Right lobe of liver (tissue), 6 donors: Measurements from ENCODE around the gene CEP192. TPM values are rescaled to one million over a fixed set of nuclear protein-coding genes. Genes with fewer than 3 reads are reported as not detected.

Experiments used
- ATAC-seq, 4 donors: fragments of 200-7000 bp; cut with Tn5 transposase; one replicate each; pipeline ENCODE4 v1.9.1; 2020; ENCODE audit warnings: mild to moderate bottlenecking in 4 of 4, moderate library complexity in 4 of 4
- DNase-seq, 3 donors: peaks; one replicate each; pipeline ENCODE4 v3.0.0-alpha.2; 2020
- H3K27ac ChIP-seq, 3 donors: fragments of 200-600 bp; one replicate each; pipeline ENCODE4 v1.8.0; 2022
- H3K27me3 ChIP-seq, 2 donors: fragments of 200-600 bp; one replicate each; pipeline ENCODE4 v1.8.0; 2022
- H3K36me3 ChIP-seq, 4 donors: fragments of 200-600 bp; sonication (generic) in 1 of 4; one replicate each; pipeline versions ENCODE4 v1.5.1 to v1.8.0; 2017 to 2022; ENCODE audit warnings: control low read depth in 1 of 4
- H3K4me1 ChIP-seq, 4 donors: fragments of 200-600 bp; sonication (generic) in 1 of 4; one replicate each; pipeline versions ENCODE4 v1.5.1 to v1.8.0; 2017 to 2022; ENCODE audit warnings: control low read depth in 1 of 4
- H3K4me3 ChIP-seq, 3 donors: fragments of 200-600 bp; one replicate each; pipeline ENCODE4 v1.8.0; 2022
- H3K9me3 ChIP-seq, 4 donors: fragments of 200-600 bp; sonication (generic) in 1 of 4; one replicate each; pipeline versions ENCODE4 v1.5.1 to v1.8.0; 2017 to 2022; ENCODE audit warnings: control low read depth in 1 of 4
- CTCF ChIP-seq, 4 donors: fragments of 200-600 bp in 3 of 4; fragments of 450-650 bp in 1 of 4; IDR thresholded peaks; one replicate each; pipeline versions ENCODE4 v1.5.1 to v1.8.0; 2016 to 2022; ENCODE audit warnings: antibody characterized with exemption in 4 of 4, mild to moderate bottlenecking in 2 of 4
- POLR2A ChIP-seq: fragments of 450-650 bp; IDR thresholded peaks from one replicate; pipeline ENCODE4 v1.6.1; 2017; ENCODE audit warnings: antibody characterized with exemption, mild to moderate bottlenecking
- WGBS: methylation state at CpG from one replicate; pipeline ENCODE4 v1.1.6; 2018; ENCODE audit warnings: low coverage, low lambda C conversion rate; ENCODE audit not compliant: insufficient coverage; ENCODE audit errors: missing lambda C conversion rate; 5-methylcytosine and 5-hydroxymethylcytosine counted together
- intact Hi-C, 2 donors: fragments of 100-400 bp; cut with DNase I; formaldehyde crosslinking; loops; one replicate each; pipeline versions ENCODE4 v1.11.2 to v1.14.1; 2022
- total RNA-seq, 6 experiments: library from RNA; depleted of rRNA in 2 of 6; stranded (reverse); fragments of >200 nt in 2 of 6; fragmentation: NEBNext Ultra II Directional in 3 of 6; extraction: Animal tissue kit (Norgen Biotek cat#: 25700) in 3 of 6; gene quantifications; one replicate each; pipeline versions ENCODE4 v1.1.0 to v1.2.4, GENCODE V29; 2016 to 2023
- donor health status: DM: no; HTN: yes; CAD: no.
- donor health status: DM: no; HTN: no; CAD: no.
- donor health status: DM: no; HTN: no; CAD: no.
- donor health status: DM: no; HTN: yes; CAD: no.
- donor health status: DM: no; HTN: yes; CAD: no.

Gene CEP192
- total RNA-seq, 6 experiments from 2014 or later: 7.5 to 9.1 (median 8.3) TPM

- DNase-seq (no peak), ATAC-seq (no peak)
- no peak overlapping the region for H3K4me3 ChIP-seq
- intact Hi-C loops: no loop called here
- no peak overlapping the region for H3K27ac ChIP-seq
- TF ChIP-seq CTCF (IDR thresholded peaks at IDR 0.05) (no peak), POLR2A (no peak)
- 98% methylated on average over 5 of the region's 5 CpGs for WGBS
- H3K4me1 ChIP-seq: no peaks in the 10 kb centered on the region
- H3K36me3 ChIP-seq: peaks cover 0 to 41% (median 4%) of the 10 kb centered on the region in 4 donors
- no peaks in the 10 kb centered on the region for H3K27me3 ChIP-seq
- no peaks in the 10 kb centered on the region for H3K9me3 ChIP-seq
Measured at GRCh38 chr18:13011719-13012118, 20.6 kb downstream of the CEP192 start.

DNA sequence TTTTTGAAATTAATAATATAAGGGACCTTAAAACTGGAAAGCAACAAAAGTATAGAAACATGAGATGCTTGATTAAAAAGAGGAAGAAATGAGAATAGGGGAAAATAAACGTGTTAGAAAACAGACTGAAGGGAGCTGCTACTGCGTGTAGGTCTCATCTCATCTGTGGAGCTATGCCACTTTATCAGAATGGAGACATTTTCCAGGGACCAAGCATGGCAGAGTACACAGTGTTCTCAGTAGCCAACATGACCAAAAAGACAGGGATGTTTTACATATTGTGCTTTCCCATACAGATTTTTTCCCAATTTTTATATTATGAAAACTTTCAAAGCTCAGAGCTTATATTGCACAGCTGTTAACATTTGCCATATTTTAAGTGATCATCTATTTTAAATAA, 23.1 kb downstream of the CEP192 start:
- intact Hi-C loops: no loop called here
- TF ChIP-seq POLR2A: no peak
- TF ChIP-seq CTCF (IDR thresholded peaks at IDR 0.05): no peak
- no peak overlapping the region for H3K27ac ChIP-seq
- no peaks in the 10 kb centered on the region for H3K4me1 ChIP-seq
- H3K9me3 ChIP-seq: no peaks in the 10 kb centered on the region
- no peak for DNase-seq
- 80% methylated on average over 2 of the region's 2 CpGs for WGBS
- H3K4me3 ChIP-seq: no peak overlapping the region
- H3K36me3 ChIP-seq: peaks cover 0 to 50% (median 6%) of the 10 kb centered on the region in 4 donors
- H3K27me3 ChIP-seq: no peaks in the 10 kb centered on the region
- no peak for ATAC-seq

DNA sequence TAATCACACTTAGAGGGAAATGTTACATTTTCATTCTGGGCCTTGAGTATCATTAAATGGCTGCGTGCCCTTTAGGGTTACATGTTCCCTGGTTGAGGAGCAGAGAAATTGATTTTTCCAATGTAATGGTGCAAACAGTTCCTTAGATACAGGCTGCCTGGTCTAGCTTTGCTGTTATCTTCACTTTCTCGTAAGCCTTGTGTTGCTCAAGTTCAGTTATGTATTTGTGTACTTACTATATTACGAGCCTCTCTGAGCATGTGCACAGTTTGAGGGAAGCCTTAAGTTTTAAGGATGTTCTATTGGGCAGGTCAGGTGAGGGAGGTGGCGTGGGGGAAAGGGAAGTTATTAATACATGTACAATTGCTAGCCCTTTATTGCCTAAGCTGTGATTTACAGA, 23.7 kb downstream of the CEP192 start:
- no peak for TF ChIP-seq POLR2A
- TF ChIP-seq CTCF (IDR thresholded peaks at IDR 0.05): no peak
- no peaks in the 10 kb centered on the region for H3K4me1 ChIP-seq
- 99% methylated on average over 4 of the region's 4 CpGs for WGBS
- intact Hi-C loops: no loop called here
- H3K36me3 ChIP-seq: peaks cover 0 to 48% (median 7%) of the 10 kb centered on the region in 4 donors
- no peak for DNase-seq
- no peak overlapping the region for H3K4me3 ChIP-seq
- no peaks in the 10 kb centered on the region for H3K9me3 ChIP-seq
- no peaks in the 10 kb centered on the region for H3K27me3 ChIP-seq
- no peak for ATAC-seq
- H3K27ac ChIP-seq: no peak overlapping the region

DNA sequence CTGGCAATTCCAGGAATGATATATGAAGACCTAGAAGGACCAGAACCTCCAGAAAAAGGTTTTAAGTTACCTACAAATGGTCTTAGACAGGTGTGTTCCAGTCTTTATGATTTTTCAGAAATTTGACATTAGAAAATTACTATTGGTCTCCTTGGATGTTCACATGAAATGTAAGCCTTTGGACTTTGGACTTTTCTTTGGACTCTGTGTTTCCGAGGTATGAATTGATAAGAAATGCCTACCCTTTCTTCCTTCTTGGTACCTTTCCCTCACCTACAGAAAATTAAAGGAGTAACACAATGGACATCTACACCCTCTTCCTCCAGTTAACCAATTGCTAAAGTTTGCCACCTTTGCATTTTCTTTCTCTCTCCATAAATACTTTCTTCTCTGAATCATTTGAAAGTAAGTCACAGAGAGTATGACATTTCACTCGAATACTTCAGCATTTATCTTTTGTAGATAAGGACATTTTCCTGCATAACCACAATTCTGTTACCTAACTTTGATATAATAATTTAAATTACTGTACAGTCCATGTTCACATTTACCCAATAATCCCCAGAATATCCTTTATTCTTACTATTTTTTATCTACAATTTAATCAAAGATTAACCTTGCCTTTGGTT, 26.2 kb downstream of the CEP192 start:
- H3K27me3 ChIP-seq: no peaks in the 10 kb centered on the region
- TF ChIP-seq CTCF (IDR thresholded peaks at IDR 0.05) (no peak), POLR2A (no peak)
- intact Hi-C loops: no loop called here
- ATAC-seq: no peak
- no peak for DNase-seq
- no peaks in the 10 kb centered on the region for H3K4me1 ChIP-seq
- no peak overlapping the region for H3K4me3 ChIP-seq
- 67% methylated on average over 2 of the region's 2 CpGs for WGBS
- no peak overlapping the region for H3K27ac ChIP-seq
- peaks cover 0 to 47% (median 8%) of the 10 kb centered on the region in 4 donors for H3K36me3 ChIP-seq
- H3K9me3 ChIP-seq: no peaks in the 10 kb centered on the region

DNA sequence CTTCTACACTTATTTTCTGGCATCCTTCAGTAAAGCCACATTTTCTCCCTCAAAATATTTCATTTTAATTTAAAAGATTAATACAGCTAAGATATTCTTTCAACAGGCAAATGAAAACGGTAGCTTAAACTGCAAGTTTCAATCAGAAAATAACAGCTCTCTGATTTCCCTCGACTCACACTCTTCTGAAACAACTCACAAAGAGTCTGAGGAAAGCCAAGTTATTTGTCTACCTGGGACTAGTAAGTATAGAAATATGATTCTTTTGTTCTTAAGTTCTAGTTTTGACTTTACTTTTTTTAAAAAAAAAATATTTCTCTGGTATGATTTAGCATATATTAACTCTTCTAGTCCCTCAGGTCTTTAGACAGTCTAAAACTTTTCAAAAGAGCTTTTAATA, 27.2 kb downstream of the CEP192 start:
- H3K36me3 ChIP-seq: peaks cover 0 to 43% (median 6%) of the 10 kb centered on the region in 4 donors
- H3K4me3 ChIP-seq: no peak overlapping the region
- no peaks in the 10 kb centered on the region for H3K27me3 ChIP-seq
- intact Hi-C loops: no loop called here
- no peak overlapping the region for H3K27ac ChIP-seq
- no peaks in the 10 kb centered on the region for H3K4me1 ChIP-seq
- ATAC-seq (no peak), DNase-seq (no peak)
- no peaks in the 10 kb centered on the region for H3K9me3 ChIP-seq
- TF ChIP-seq POLR2A (no peak), CTCF (IDR thresholded peaks at IDR 0.05) (no peak)
- 76% methylated on average over 2 of the region's 2 CpGs for WGBS
